HCT116 (cell line): Measurements from ENCODE around the gene GABBR1. TPM values are rescaled to one million over a fixed set of nuclear protein-coding genes. Genes with fewer than 3 reads are reported as not detected.

Experiments used
- ATAC-seq: fragments of 200-7000 bp; cut with Tn5 transposase; 2 replicates; pipeline ENCODE4 v1.9.1; 2020; ENCODE audit warnings: mild to moderate bottlenecking, moderate library complexity
- BruUV-seq: library from RNA; stranded (reverse); fragments of 400-500 nt; replicated peaks from 2 replicates; lab custom pipeline; 2021; lab: Mats Ljungman, UMichigan
- CTCF ChIA-PET: fragments of 300-600 bp; sonication (Branson Sonifier 250); formaldehyde crosslinking; loops from one replicate; lab custom pipeline; 2021; ENCODE audit warnings: antibody characterized with exemption; lab: Charles Lee
- POLR2A ChIA-PET: fragments of 300-600, 350-600 bp; sonication (Branson Sonifier 250); formaldehyde crosslinking; loops from one replicate; lab custom pipeline; 2021; ENCODE audit warnings: antibody characterized with exemption; lab: Charles Lee
- RAD21 ChIA-PET, 2 experiments: fragments of 300-600 bp; sonication (Branson Sonifier 250); formaldehyde crosslinking; loops; one replicate each; lab custom pipeline; 2023; ENCODE audit warnings: low total read pairs in 2 of 2; ENCODE audit not compliant: uncharacterized antibody in 2 of 2, unreplicated experiment in 2 of 2, low non-redundant PET in 1 of 2; lab: Charles Lee
- DNase-seq: peaks from one replicate; pipeline ENCODE4 v3.0.0-alpha.2; 2010; ENCODE audit warnings: low read depth, low spot score
- H2AFZ ChIP-seq: fragments of 200-600 bp; shearing (Covaris generic), sonication (generic); 2 replicates; pipeline ENCODE4 v1.6.1; 2017; ENCODE audit warnings: low read depth, mixed run types, mixed read lengths, antibody characterized with exemption, low read length; ENCODE audit not compliant: poor library complexity, severe bottlenecking
- H3K27ac ChIP-seq: 2 replicates; pipeline ENCODE4 v1.5.1; 2012; ENCODE audit warnings: low read depth, low read length
- H3K27me3 ChIP-seq: fragments of 200-600 bp; sonication (generic); 2 replicates; pipeline ENCODE4 v1.6.1; 2016; ENCODE audit warnings: mixed run types, low read length, mixed read lengths; ENCODE audit not compliant: insufficient read depth
- H3K36me3 ChIP-seq, 2 experiments: fragments of 200-500 bp in 1 of 2; fragments of 200-600 bp in 1 of 2; sonication (Bioruptor generic) in 1 of 2; sonication (generic) in 1 of 2; 2 replicates each; pipeline versions ENCODE4 v1.5.1 to v1.6.1; 2014 to 2016; ENCODE audit warnings: low read length in 2 of 2, inconsistent platforms in 1 of 2, mixed read lengths in 1 of 2, mixed run types in 1 of 2; ENCODE audit not compliant: insufficient read depth in 2 of 2, control insufficient read depth in 1 of 2
- H3K4me1 ChIP-seq, 2 experiments: fragments of 200-600 bp in 1 of 2; sonication (generic) in 1 of 2; 2 replicates each; pipeline versions ENCODE4 v1.5.1 to v1.6.1; 2012 to 2017; ENCODE audit warnings: low read length in 2 of 2, inconsistent platforms in 1 of 2, mild to moderate bottlenecking in 1 of 2, mixed read lengths in 1 of 2, mixed run types in 1 of 2, moderate library complexity in 1 of 2; ENCODE audit not compliant: insufficient read depth in 2 of 2, control insufficient read depth in 1 of 2
- H3K4me2 ChIP-seq: fragments of 200-600 bp; sonication (generic); 2 replicates; pipeline ENCODE4 v1.6.1; 2017; ENCODE audit warnings: mixed run types, low read length, mixed read lengths
- H3K4me3 ChIP-seq, 2 experiments: fragments of 200-600 bp in 1 of 2; sonication (generic) in 1 of 2; replicated peaks in 1 of 2; 2 replicates each; pipeline ENCODE4 v1.5.1; 2011 to 2016; ENCODE audit warnings: low read length in 2 of 2, control low read depth in 1 of 2, low read depth in 1 of 2, mild to moderate bottlenecking in 1 of 2, mixed read lengths in 1 of 2, mixed run types in 1 of 2
- H3K79me2 ChIP-seq: fragments of 200-600 bp; sonication (generic); 2 replicates; pipeline ENCODE4 v1.6.1; 2017; ENCODE audit warnings: mild to moderate bottlenecking, mixed run types, low read length, moderate library complexity, mixed read lengths; ENCODE audit not compliant: insufficient read depth
- H3K9ac ChIP-seq: fragments of 200-600 bp; sonication (generic); 2 replicates; pipeline ENCODE4 v1.6.1; 2016; ENCODE audit warnings: low read length, mixed read lengths
- H3K9me2 ChIP-seq: fragments of 200-600 bp; sonication (generic), shearing (Covaris generic); 2 replicates; pipeline ENCODE4 v1.6.1; 2017; ENCODE audit warnings: mixed run types, mild to moderate bottlenecking, moderate library complexity; ENCODE audit not compliant: insufficient read depth
- H3K9me3 ChIP-seq, 2 experiments: fragments of 200-500 bp in 1 of 2; fragments of 200-600 bp in 1 of 2; sonication (Bioruptor generic) in 1 of 2; sonication (generic) in 1 of 2; 2 replicates each; pipeline ENCODE4 v1.6.1; 2014 to 2017; ENCODE audit warnings: low read length in 2 of 2, mixed read lengths in 2 of 2, inconsistent platforms in 1 of 2, low read depth in 1 of 2, mild to moderate bottlenecking in 1 of 2, mixed run types in 1 of 2, moderate library complexity in 1 of 2; ENCODE audit not compliant: control insufficient read depth in 1 of 2, insufficient read depth in 1 of 2
- H4K20me1 ChIP-seq: fragments of 200-600 bp; sonication (generic), shearing (Covaris generic); 2 replicates; pipeline ENCODE4 v1.6.1; 2017; ENCODE audit warnings: mixed run types, mild to moderate bottlenecking, moderate library complexity; ENCODE audit not compliant: insufficient read depth
- CBX3 ChIP-seq: IDR thresholded peaks from 2 replicates; pipeline ENCODE4 v1.6.1; 2012; ENCODE audit warnings: low read depth
- CEBPB ChIP-seq: IDR thresholded peaks from 2 replicates; pipeline ENCODE4 v1.6.1; 2012; ENCODE audit warnings: low read depth
- ELF1 ChIP-seq: IDR thresholded peaks from 2 replicates; pipeline ENCODE4 v1.6.1; 2012; ENCODE audit warnings: low read depth, borderline replicate concordance
- EZH2phosphoT487 ChIP-seq: fragments of 200-600 bp; IDR thresholded peaks from 2 replicates; pipeline ENCODE4 v1.6.1; 2018; ENCODE audit warnings: antibody characterized with exemption, borderline replicate concordance
- FOSL1 ChIP-seq: IDR thresholded peaks from 2 replicates; pipeline ENCODE4 v1.6.1; 2012; ENCODE audit warnings: low read depth
- POLR2A ChIP-seq: IDR thresholded peaks from 2 replicates; pipeline ENCODE4 v1.7.0; 2011; ENCODE audit warnings: borderline replicate concordance; ENCODE audit not compliant: insufficient read depth, insufficient read length; ENCODE audit errors: extremely low read depth
- POLR2AphosphoS5 ChIP-seq: IDR thresholded peaks from 2 replicates; pipeline ENCODE4 v1.6.1; 2011; ENCODE audit warnings: mild to moderate bottlenecking, low read depth, low read length, moderate library complexity
- RAD21 ChIP-seq: IDR thresholded peaks from 2 replicates; pipeline ENCODE4 v1.6.1; 2012; ENCODE audit warnings: low read depth, mild to moderate bottlenecking
- SIN3A ChIP-seq: IDR thresholded peaks from 2 replicates; pipeline ENCODE4 v1.6.1; 2012; ENCODE audit warnings: low read depth
- SP1 ChIP-seq: IDR thresholded peaks from 2 replicates; pipeline ENCODE4 v1.6.1; 2012; ENCODE audit warnings: low read depth
- SRF ChIP-seq: IDR thresholded peaks from 2 replicates; pipeline ENCODE4 v1.6.1; 2012; ENCODE audit warnings: low read depth
- TCF7L2 ChIP-seq: IDR thresholded peaks from 2 replicates; pipeline ENCODE4 v1.7.0; 2011; ENCODE audit warnings: borderline replicate concordance, inconsistent platforms; ENCODE audit not compliant: insufficient read depth, insufficient read length; ENCODE audit errors: extremely low read depth
- YY1 ChIP-seq: IDR thresholded peaks from 2 replicates; pipeline ENCODE4 v1.6.1; 2011; ENCODE audit warnings: low read length, low read depth, moderate library complexity, mild to moderate bottlenecking; ENCODE audit not compliant: insufficient replicate concordance; ENCODE audit errors: extremely low read depth
- ZFX ChIP-seq: fragments of 450-650 bp; IDR thresholded peaks from 2 replicates; pipeline ENCODE4 v1.6.1; 2017
- intact Hi-C: fragments of 100-400 bp; cut with micrococcal nuclease; formaldehyde crosslinking; loops from 2 replicates; pipeline ENCODE4 v1.10.0; 2022
- total RNA-seq: library from RNA; stranded (reverse); gene quantifications from one replicate; pipeline ENCODE4 v1.2.1, GENCODE V29; 2021; ENCODE audit not compliant: unreplicated experiment
- TF ChIP-seq, protein P1 (sequence below): IDR thresholded peaks from 2 replicates; pipeline ENCODE4 v1.6.1; 2012
- TF ChIP-seq, protein P2 (sequence below), 3 experiments: fragments of 200-600 bp in 1 of 3; sonication (generic) in 1 of 3; IDR thresholded peaks in 2 of 3; conservative IDR thresholded peaks in 1 of 3; 2 replicates each; pipeline ENCODE4 v1.5.1; 2012 to 2017; ENCODE audit warnings: low read depth in 2 of 3, low read length in 2 of 3, antibody characterized with exemption in 1 of 3, borderline replicate concordance in 1 of 3, control low read depth in 1 of 3, mild to moderate bottlenecking in 1 of 3, mixed read lengths in 1 of 3, mixed run types in 1 of 3, moderate library complexity in 1 of 3; ENCODE audit not compliant: insufficient read depth in 1 of 3
- TF ChIP-seq, protein P3 (sequence below): IDR thresholded peaks from 2 replicates; pipeline ENCODE4 v1.6.1; 2012; ENCODE audit warnings: low read depth

The GABBR1 gene
- total RNA-seq, 1 experiment from 2014 or later, result 43.4 TPM

DNA sequence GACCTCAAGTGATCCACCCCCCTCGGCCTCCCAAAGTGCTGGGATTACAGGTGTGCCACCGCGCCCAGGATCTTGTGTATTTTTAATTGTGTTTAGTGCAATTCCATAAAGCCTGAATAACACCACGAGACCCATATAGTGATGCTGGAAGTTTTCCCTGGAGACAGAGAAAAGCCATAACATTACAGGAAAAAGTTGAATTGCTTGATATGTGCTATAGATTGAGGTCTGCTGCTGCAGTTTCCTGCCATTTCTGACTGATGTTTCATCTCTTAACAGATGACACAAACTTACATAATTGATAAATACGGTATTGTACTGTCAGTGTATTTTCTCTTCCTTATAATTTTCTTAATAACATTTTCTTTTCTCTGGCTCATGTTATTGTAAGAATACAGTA, 66.1 kb downstream of the GABBR1 start:
- Histone ChIP-seq H3K4me3 (no peak overlapping the region), H4K20me1 (no peaks in the 10 kb centered on the region), H3K27ac (no peak overlapping the region), H3K4me1 (no peaks in the 10 kb centered on the region), H3K79me2 (no peaks in the 10 kb centered on the region), H3K36me3 (no peaks in the 10 kb centered on the region), H3K9me3 (no peaks in the 10 kb centered on the region), H3K4me2 (no peak overlapping the region), H2AFZ (no peak overlapping the region), H3K9ac (no peak overlapping the region), H3K27me3 (peaks cover 4% of the 10 kb centered on the region; the same call in 1 of the 2 replicates), H3K9me2 (no peaks in the 10 kb centered on the region)
- no TSS peak for BruUV-seq
- RAD21 ChIA-PET, result no interaction called here
- TF ChIP-seq POLR2A (no peak), FOSL1 (no peak), CEBPB (no peak), RAD21 (no peak), CBX3 (no peak), POLR2AphosphoS5 (no peak), ELF1 (no peak), YY1 (no peak), SRF (no peak), SIN3A (no peak), SP1 (no peak), TCF7L2 (no peak), EZH2phosphoT487 (no peak), ZFX (no peak)
- TF ChIP-seq, protein P1, sequence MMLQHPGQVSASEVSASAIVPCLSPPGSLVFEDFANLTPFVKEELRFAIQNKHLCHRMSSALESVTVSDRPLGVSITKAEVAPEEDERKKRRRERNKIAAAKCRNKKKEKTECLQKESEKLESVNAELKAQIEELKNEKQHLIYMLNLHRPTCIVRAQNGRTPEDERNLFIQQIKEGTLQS, result no peak
- TF ChIP-seq, protein P2, sequence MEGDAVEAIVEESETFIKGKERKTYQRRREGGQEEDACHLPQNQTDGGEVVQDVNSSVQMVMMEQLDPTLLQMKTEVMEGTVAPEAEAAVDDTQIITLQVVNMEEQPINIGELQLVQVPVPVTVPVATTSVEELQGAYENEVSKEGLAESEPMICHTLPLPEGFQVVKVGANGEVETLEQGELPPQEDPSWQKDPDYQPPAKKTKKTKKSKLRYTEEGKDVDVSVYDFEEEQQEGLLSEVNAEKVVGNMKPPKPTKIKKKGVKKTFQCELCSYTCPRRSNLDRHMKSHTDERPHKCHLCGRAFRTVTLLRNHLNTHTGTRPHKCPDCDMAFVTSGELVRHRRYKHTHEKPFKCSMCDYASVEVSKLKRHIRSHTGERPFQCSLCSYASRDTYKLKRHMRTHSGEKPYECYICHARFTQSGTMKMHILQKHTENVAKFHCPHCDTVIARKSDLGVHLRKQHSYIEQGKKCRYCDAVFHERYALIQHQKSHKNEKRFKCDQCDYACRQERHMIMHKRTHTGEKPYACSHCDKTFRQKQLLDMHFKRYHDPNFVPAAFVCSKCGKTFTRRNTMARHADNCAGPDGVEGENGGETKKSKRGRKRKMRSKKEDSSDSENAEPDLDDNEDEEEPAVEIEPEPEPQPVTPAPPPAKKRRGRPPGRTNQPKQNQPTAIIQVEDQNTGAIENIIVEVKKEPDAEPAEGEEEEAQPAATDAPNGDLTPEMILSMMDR (IDR thresholded peaks at IDR 0.05 in 2 of 3, conservative IDR thresholded peaks at IDR 0.05 in 1 of 3; ENCODE audit: borderline replicate concordance in 1 of 3, insufficient read depth in 1 of 3, low read depth in 2 of 3, low read length in 2 of 3), result no peak
- TF ChIP-seq, protein P3, sequence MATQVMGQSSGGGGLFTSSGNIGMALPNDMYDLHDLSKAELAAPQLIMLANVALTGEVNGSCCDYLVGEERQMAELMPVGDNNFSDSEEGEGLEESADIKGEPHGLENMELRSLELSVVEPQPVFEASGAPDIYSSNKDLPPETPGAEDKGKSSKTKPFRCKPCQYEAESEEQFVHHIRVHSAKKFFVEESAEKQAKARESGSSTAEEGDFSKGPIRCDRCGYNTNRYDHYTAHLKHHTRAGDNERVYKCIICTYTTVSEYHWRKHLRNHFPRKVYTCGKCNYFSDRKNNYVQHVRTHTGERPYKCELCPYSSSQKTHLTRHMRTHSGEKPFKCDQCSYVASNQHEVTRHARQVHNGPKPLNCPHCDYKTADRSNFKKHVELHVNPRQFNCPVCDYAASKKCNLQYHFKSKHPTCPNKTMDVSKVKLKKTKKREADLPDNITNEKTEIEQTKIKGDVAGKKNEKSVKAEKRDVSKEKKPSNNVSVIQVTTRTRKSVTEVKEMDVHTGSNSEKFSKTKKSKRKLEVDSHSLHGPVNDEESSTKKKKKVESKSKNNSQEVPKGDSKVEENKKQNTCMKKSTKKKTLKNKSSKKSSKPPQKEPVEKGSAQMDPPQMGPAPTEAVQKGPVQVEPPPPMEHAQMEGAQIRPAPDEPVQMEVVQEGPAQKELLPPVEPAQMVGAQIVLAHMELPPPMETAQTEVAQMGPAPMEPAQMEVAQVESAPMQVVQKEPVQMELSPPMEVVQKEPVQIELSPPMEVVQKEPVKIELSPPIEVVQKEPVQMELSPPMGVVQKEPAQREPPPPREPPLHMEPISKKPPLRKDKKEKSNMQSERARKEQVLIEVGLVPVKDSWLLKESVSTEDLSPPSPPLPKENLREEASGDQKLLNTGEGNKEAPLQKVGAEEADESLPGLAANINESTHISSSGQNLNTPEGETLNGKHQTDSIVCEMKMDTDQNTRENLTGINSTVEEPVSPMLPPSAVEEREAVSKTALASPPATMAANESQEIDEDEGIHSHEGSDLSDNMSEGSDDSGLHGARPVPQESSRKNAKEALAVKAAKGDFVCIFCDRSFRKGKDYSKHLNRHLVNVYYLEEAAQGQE, result no peak
- POLR2A ChIA-PET, result no interaction called here
- ATAC-seq, result no peak
- intact Hi-C loops, result no loop called here
- DNase-seq, result no peak
- CTCF ChIA-PET, result no interaction called here
